Endothelial cell of umbilical vein (primary cell): ENCODE measurements around the gene DGUOK.

Experiments used
- EZH2 ChIP-seq: IDR thresholded peaks from 2 replicates; pipeline ENCODE4 v1.6.1; 2012; ENCODE audit warnings: borderline replicate concordance, low read depth, mild to moderate bottlenecking, moderate library complexity, low read length, inconsistent platforms; ENCODE audit not compliant: severe bottlenecking
- GATA2 ChIP-seq: IDR thresholded peaks from 2 replicates; pipeline ENCODE4 v1.7.0; 2011; ENCODE audit warnings: low read depth, mild to moderate bottlenecking, moderate library complexity, mixed read lengths, low read length; ENCODE audit not compliant: insufficient read length, insufficient read depth
- POLR2A ChIP-seq: IDR thresholded peaks from 2 replicates; pipeline ENCODE4 v1.6.1; 2012; ENCODE audit warnings: low read depth, mild to moderate bottlenecking, control low read depth, low read length
- TF ChIP-seq, protein P1 (sequence below): IDR thresholded peaks from 2 replicates; pipeline ENCODE4 v1.6.1; 2011; ENCODE audit not compliant: insufficient read depth, insufficient read length
- TF ChIP-seq, protein P2 (sequence below), 2 donors: IDR thresholded peaks; 1 replicate in 1 of 2; 2 replicates in 1 of 2; pipeline ENCODE4 v1.5.1; 2011; ENCODE audit warnings: low read length in 2 of 2, mild to moderate bottlenecking in 2 of 2, moderate library complexity in 2 of 2, control low read depth in 1 of 2, inconsistent platforms in 1 of 2, low read depth in 1 of 2; ENCODE audit not compliant: insufficient read depth in 1 of 2; ENCODE audit errors: extremely low read depth in 1 of 2

DNA sequence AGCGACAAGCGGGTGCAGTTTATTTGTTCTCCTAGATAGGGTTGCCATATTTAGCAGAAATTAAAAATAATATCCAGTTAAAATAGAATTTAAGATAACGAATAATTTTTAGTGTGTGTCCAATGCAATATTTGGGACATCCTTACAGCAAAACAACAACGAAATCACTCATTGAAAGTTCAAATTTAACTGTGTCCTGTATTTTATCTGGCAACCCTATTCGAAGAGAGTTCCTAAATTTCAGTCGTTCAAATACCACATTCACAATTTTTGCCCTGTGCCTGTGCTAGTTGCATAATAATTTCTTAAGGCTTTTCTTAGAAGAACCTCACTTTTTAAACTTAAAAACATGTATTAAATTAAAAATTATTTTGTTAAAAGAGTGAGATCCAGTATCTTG lies 664 bp downstream of the DGUOK start:
- TF ChIP-seq EZH2 (no peak), POLR2A (no peak), GATA2 (no peak)
- TF ChIP-seq, protein P1, sequence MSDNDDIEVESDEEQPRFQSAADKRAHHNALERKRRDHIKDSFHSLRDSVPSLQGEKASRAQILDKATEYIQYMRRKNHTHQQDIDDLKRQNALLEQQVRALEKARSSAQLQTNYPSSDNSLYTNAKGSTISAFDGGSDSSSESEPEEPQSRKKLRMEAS: no peak
- TF ChIP-seq, protein P2, sequence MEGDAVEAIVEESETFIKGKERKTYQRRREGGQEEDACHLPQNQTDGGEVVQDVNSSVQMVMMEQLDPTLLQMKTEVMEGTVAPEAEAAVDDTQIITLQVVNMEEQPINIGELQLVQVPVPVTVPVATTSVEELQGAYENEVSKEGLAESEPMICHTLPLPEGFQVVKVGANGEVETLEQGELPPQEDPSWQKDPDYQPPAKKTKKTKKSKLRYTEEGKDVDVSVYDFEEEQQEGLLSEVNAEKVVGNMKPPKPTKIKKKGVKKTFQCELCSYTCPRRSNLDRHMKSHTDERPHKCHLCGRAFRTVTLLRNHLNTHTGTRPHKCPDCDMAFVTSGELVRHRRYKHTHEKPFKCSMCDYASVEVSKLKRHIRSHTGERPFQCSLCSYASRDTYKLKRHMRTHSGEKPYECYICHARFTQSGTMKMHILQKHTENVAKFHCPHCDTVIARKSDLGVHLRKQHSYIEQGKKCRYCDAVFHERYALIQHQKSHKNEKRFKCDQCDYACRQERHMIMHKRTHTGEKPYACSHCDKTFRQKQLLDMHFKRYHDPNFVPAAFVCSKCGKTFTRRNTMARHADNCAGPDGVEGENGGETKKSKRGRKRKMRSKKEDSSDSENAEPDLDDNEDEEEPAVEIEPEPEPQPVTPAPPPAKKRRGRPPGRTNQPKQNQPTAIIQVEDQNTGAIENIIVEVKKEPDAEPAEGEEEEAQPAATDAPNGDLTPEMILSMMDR (IDR thresholded peaks at IDR 0.05; ENCODE audit: extremely low read depth in 1 of 2, insufficient read depth in 1 of 2, low read depth in 1 of 2, low read length in 2 of 2): no peak
